GM23248 (cell line): ENCODE results near the gene NPC1L1. TPM values are rescaled to one million over a fixed set of nuclear protein-coding genes. Genes with fewer than 3 reads are reported as not detected.

Experiments used
- DNase-seq: peaks from one replicate; pipeline ENCODE4 v3.0.0-alpha.2; 2015
- H2AFZ ChIP-seq: fragments of 200-600 bp; sonication (generic); 2 replicates; pipeline ENCODE4 v1.6.1; 2016; ENCODE audit warnings: antibody characterized with exemption
- H3F3A ChIP-seq: fragments of 200-600 bp; sonication (generic); 2 replicates; pipeline ENCODE4 v1.6.1; 2016; ENCODE audit warnings: mild to moderate bottlenecking, antibody characterized with exemption, mixed run types; ENCODE audit not compliant: insufficient read depth
- H3K27ac ChIP-seq: fragments of 200-600 bp; sonication (generic); 2 replicates; pipeline ENCODE4 v1.5.1; 2016; ENCODE audit warnings: mild to moderate bottlenecking
- H3K27me3 ChIP-seq: fragments of 200-600 bp; sonication (generic); replicated peaks from 2 replicates; pipeline ENCODE4 v1.6.1; 2016; ENCODE audit warnings: mild to moderate bottlenecking; ENCODE audit not compliant: insufficient read depth
- H3K36me3 ChIP-seq: fragments of 200-600 bp; sonication (generic); 2 replicates; pipeline ENCODE4 v1.6.1; 2016; ENCODE audit warnings: low read depth, mild to moderate bottlenecking
- H3K4me1 ChIP-seq: fragments of 200-600 bp; sonication (generic); 2 replicates; pipeline ENCODE4 v1.6.1; 2016; ENCODE audit warnings: mild to moderate bottlenecking; ENCODE audit not compliant: insufficient read depth
- H3K4me2 ChIP-seq: fragments of 200-600 bp; sonication (generic); one replicate; pipeline ENCODE4 v1.6.1; 2016; ENCODE audit warnings: mild to moderate bottlenecking; ENCODE audit not compliant: unreplicated experiment
- H3K4me3 ChIP-seq: fragments of 200-600 bp; sonication (generic); 2 replicates; pipeline ENCODE4 v1.5.1; 2016; ENCODE audit warnings: mild to moderate bottlenecking
- H3K79me2 ChIP-seq: fragments of 200-600 bp; sonication (generic); 2 replicates; pipeline ENCODE4 v1.6.1; 2016; ENCODE audit warnings: mild to moderate bottlenecking; ENCODE audit not compliant: insufficient read depth
- H3K9ac ChIP-seq: fragments of 200-600 bp; sonication (generic); 2 replicates; pipeline ENCODE4 v1.6.1; 2016; ENCODE audit warnings: mild to moderate bottlenecking
- H3K9me2 ChIP-seq: fragments of 200-600 bp; sonication (generic); 2 replicates; pipeline ENCODE4 v1.6.1; 2016; ENCODE audit warnings: mixed run types, mild to moderate bottlenecking, moderate library complexity; ENCODE audit not compliant: insufficient read depth
- H3K9me3 ChIP-seq: fragments of 200-600 bp; sonication (generic); one replicate; pipeline ENCODE4 v1.6.1; 2017; ENCODE audit warnings: low read depth
- H4K20me1 ChIP-seq: fragments of 200-600 bp; sonication (generic); 2 replicates; pipeline ENCODE4 v1.6.0; 2016; ENCODE audit not compliant: insufficient read depth
- EZH2 ChIP-seq: fragments of 200-600 bp; sonication (generic); IDR thresholded peaks from 2 replicates; pipeline ENCODE4 v1.6.1; 2018; ENCODE audit warnings: antibody characterized with exemption, mild to moderate bottlenecking; ENCODE audit not compliant: insufficient read depth, poor library complexity, severe bottlenecking
- EZH2phosphoT487 ChIP-seq: fragments of 200-600 bp; sonication (generic); IDR thresholded peaks from 2 replicates; pipeline ENCODE4 v1.6.1; 2018; ENCODE audit warnings: antibody characterized with exemption, moderate library complexity, mild to moderate bottlenecking, low read depth; ENCODE audit not compliant: insufficient read depth
- WGBS, 2 experiments: methylation state at CpG; one replicate each; pipeline ENCODE4 v1.1.6; 2015 to 2017; ENCODE audit warnings: low lambda C conversion rate in 2 of 2, low coverage in 1 of 2; ENCODE audit errors: missing lambda C conversion rate in 2 of 2; 5-methylcytosine and 5-hydroxymethylcytosine counted together
- in situ Hi-C: fragments of 300-500 bp; cut with MboI; formaldehyde crosslinking; loops from 2 replicates; pipeline ENCODE4 v1.15.0; 2020
- polyA plus RNA-seq: library from polyadenylated mRNA; unstranded; fragments of >200 nt; fragmentation: Nextera tagmentation; extraction: Ambion mirVana; gene quantifications from 2 replicates; pipeline ENCODE4 v1.2.1, GENCODE V29; 2016
- total RNA-seq: library from RNA; depleted of rRNA; stranded (reverse); fragments of >200 nt; shearing (Covaris generic); gene quantifications from 2 replicates; pipeline ENCODE4 v1.2.3, GENCODE V29; 2014

Gene NPC1L1
- total and polyA plus RNA-seq, 2 experiments from 2014 or later, result not detected

GRCh38 chr7:44517175-44517574 lies 24.0 kb downstream of the NPC1L1 start:
- no peak for DNase-seq
- no peaks in the 10 kb centered on the region for H3K9me3 ChIP-seq
- H3F3A ChIP-seq, result no peaks in the 10 kb centered on the region
- H3K27me3 ChIP-seq, result peaks cover under 1% of the 10 kb centered on the region; the same call in 1 of the 2 replicates
- no peaks in the 10 kb centered on the region for H4K20me1 ChIP-seq
- no peaks in the 10 kb centered on the region for H3K9me2 ChIP-seq
- H3K27ac ChIP-seq, result no peak overlapping the region
- no peaks in the 10 kb centered on the region for H3K4me1 ChIP-seq
- H2AFZ ChIP-seq, result no peak overlapping the region
- TF ChIP-seq EZH2 (no peak), EZH2phosphoT487 (no peak)
- WGBS, 2 experiments, result 72 to 76% methylated on average over 7 to 8 of the region's 8 CpGs
- no peak overlapping the region for H3K4me2 ChIP-seq
- H3K4me3 ChIP-seq, result no peak overlapping the region
- no peaks in the 10 kb centered on the region for H3K79me2 ChIP-seq
- H3K9ac ChIP-seq, result no peak overlapping the region
- in situ Hi-C loops, result no loop called here
- H3K36me3 ChIP-seq, result no peaks in the 10 kb centered on the region

- peak; percentile 25 for DNase-seq
- Histone ChIP-seq H3K27ac (no peak overlapping the region), H3K27me3 (no peaks in the 10 kb centered on the region), H3K9me3 (no peaks in the 10 kb centered on the region), H3K4me3 (no peak overlapping the region), H3K36me3 (no peaks in the 10 kb centered on the region), H4K20me1 (no peaks in the 10 kb centered on the region), H2AFZ (no peak overlapping the region), H3K79me2 (no peaks in the 10 kb centered on the region), H3F3A (no peaks in the 10 kb centered on the region), H3K9ac (no peak overlapping the region), H3K4me1 (no peaks in the 10 kb centered on the region), H3K9me2 (no peaks in the 10 kb centered on the region), H3K4me2 (no peak overlapping the region)
- TF ChIP-seq EZH2phosphoT487 (no peak), EZH2 (no peak)
- WGBS, 2 experiments, result 52 to 55% methylated on average over 10 of the region's 10 CpGs
- in situ Hi-C loops, result no loop called here
These were observed 25.4 kb downstream of the NPC1L1 start for GRCh38 chr7:44515590-44516268.

GRCh38 chr7:44512736-44513135 lies 28.4 kb downstream of the NPC1L1 start:
- Histone ChIP-seq H3K9ac (no peak overlapping the region), H3K27ac (no peak overlapping the region), H3K4me2 (no peak overlapping the region), H3K27me3 (no peaks in the 10 kb centered on the region), H3K4me3 (no peak overlapping the region), H3F3A (no peaks in the 10 kb centered on the region), H3K36me3 (no peaks in the 10 kb centered on the region), H4K20me1 (no peaks in the 10 kb centered on the region), H3K79me2 (no peaks in the 10 kb centered on the region), H3K9me2 (no peaks in the 10 kb centered on the region), H3K9me3 (no peaks in the 10 kb centered on the region), H2AFZ (no peak overlapping the region), H3K4me1 (no peaks in the 10 kb centered on the region)
- in situ Hi-C loops, result no loop called here
- no peak for TF ChIP-seq EZH2phosphoT487
- no peak for TF ChIP-seq EZH2
- DNase-seq, result no peak
- WGBS, 2 experiments, result 81% methylated on average over 7 of the region's 7 CpGs

GRCh38 chr7:44511863-44512468 lies 29.2 kb downstream of the NPC1L1 start:
- no peak overlapping the region for H3K4me2 ChIP-seq
- H2AFZ ChIP-seq, result no peak overlapping the region
- H3K4me3 ChIP-seq, result no peak overlapping the region
- H3K9me3 ChIP-seq, result no peaks in the 10 kb centered on the region
- H3K27me3 ChIP-seq, result no peaks in the 10 kb centered on the region
- H3K79me2 ChIP-seq, result no peaks in the 10 kb centered on the region
- no peaks in the 10 kb centered on the region for H3K9me2 ChIP-seq
- WGBS, 2 experiments, result 33 to 39% methylated on average over 4 of the region's 4 CpGs
- TF ChIP-seq EZH2 (no peak), EZH2phosphoT487 (no peak)
- in situ Hi-C loops, result no loop called here
- H3K4me1 ChIP-seq, result no peaks in the 10 kb centered on the region
- no peaks in the 10 kb centered on the region for H4K20me1 ChIP-seq
- no peak overlapping the region for H3K27ac ChIP-seq
- DNase-seq, result no peak
- no peak overlapping the region for H3K9ac ChIP-seq
- H3F3A ChIP-seq, result no peaks in the 10 kb centered on the region
- no peaks in the 10 kb centered on the region for H3K36me3 ChIP-seq
